ENCODE results near the gene SMIM38.
A peak's percentile ranks its signal among the peaks of the same experiment; 100 is the strongest.
"Not testable (repeated sequence)": the region's sequence is repeated elsewhere in the genome, so short reads cannot be mapped to it uniquely, and the experiment has no call there.

Gene SMIM38

DNA sequence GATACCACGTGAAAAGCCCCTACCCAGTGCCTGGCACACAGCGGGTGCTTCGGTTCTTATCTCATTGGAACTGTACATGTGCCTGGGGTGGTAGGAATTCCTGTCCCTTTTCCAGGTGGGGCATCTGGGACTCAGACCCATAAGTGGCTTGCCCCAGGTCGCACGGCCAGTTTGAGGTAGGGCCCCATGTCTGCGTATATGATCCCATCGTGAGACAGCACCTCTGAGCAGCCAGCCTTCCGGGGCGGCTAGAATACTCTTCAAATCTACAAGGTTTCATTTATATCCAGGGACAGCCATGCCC, 33.5 kb upstream of the SMIM38 start:
- no peak for DNase-seq (ENCODE audit: low read depth)

DNA sequence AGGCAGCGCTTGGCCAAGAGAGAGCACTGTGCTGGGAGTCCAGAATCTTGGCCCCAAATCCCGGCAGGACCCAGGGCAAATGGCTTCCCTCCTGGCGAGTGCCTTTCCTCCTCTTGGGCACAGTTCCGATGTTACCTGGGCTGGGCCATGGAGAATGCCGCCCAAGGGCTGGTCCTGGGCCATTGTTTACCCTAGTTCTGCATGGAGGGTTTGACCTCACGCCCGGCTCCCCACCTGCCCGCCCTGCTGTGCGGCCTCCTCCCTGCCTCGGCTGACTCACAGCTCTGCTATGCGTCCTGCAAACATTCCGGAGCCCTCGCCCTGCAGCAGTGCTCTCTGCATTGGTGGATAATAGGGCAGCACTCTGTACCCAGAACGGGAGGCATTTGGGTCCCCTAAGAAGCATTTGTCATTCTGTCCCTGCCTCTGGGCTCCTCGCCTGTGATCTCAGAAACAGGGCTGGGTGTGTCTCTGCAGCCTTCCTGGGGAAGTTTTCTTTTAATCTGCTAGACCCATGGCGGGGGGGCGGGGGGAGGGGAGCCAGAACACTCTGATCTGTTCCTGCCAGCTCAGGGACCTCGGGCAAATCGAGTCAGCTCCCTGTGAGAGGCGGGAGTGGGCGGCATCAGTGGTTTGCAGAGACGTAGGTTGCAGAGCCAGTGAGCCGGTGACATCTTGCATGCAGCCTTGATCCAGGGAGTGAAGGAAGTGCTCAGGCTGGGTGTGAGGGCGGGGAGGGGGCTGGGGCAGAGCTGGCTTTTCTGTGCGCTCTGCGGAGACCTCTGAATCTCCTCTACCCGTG, 32.9 kb upstream of the SMIM38 start:
- DNase-seq (ENCODE audit: low read depth) = peak; percentile 71

DNA sequence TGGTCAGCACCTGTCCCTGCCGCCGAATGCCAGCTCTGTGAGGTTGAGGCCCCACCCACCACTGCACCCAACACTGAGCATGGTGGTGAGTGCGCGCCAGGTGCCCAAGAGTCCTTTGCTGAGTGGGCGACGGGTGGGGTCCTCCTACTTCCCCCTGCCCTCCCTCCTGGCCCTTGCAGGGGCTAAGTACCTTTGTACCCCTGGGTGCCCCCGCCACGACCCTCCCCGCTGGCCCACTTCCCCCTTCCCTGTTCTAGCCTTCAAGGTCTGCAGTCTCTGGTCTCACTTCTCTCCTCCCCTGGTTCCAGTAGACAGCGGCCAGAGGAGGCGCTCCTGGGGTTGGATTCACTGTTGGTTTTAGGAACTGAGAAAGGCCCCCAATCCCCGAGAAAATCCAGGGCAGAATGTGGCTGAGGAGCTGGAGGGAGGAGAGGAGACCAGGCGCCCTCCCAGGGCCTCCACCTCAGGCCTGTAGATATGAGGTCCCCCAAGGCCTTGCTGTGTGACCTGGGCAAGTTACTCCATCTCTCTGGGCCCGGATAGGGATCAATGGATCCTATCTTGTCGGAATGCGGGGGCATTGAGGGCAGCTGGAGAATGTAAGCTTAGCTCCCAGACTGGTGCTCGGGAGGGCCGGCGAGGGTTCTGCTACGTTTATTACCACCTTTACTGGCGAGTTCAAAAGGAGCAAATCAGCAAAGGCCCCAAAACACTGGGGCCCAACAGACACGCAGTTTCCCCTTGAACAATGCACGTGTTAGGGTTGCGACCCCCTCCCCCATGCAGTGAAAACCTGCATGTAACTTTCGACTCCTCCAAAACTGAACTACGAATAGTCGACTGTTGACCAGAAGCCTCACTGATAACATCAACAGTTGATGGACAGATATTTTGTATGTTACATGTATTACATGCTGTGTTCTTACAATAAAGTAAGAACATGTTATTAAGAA, 31.9 kb upstream of the SMIM38 start:
- no peak for DNase-seq (ENCODE audit: low read depth)

DNA sequence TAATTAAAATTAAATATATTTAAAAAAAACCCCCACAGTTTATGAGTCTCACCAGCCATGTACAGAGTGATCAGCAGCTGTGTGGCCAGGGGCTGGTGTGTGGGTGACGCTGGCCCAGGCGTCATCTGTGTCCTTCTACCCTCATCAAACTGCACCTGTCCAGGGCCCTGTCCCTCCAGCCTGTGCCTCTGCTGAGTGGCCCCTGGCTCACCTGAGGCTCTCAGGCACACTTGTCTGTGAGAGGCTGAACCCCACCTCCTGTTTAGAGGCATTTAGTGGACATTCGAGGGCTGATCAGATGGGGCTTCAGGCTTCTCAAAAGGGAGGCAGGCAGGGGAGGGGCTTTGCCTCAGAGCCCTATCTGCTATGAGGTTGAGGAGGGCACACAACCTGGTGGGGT, 29.9 kb upstream of the SMIM38 start:
- DNase-seq (ENCODE audit: low read depth) = no peak

DNA sequence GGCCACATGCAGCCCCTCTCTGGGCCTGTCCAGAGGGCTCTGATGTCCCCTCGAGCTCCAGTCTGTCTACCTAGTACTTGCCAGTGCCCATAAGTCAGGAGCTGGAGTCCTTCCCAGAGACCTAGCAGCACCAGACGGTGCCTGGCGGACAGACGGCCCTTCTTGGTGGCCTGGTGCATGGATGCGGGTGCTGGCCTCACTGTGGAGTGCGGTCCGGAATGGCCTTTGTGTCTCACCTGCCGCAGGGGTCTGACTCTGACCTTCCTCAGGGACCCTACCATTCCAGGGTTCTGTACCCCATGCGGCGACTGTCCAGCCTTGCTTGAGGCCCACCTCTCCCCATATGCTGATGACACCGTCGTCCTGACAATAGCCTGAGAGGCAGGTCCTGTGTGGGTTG, 29.4 kb upstream of the SMIM38 start:
- no peak for DNase-seq (ENCODE audit: low read depth)

DNA sequence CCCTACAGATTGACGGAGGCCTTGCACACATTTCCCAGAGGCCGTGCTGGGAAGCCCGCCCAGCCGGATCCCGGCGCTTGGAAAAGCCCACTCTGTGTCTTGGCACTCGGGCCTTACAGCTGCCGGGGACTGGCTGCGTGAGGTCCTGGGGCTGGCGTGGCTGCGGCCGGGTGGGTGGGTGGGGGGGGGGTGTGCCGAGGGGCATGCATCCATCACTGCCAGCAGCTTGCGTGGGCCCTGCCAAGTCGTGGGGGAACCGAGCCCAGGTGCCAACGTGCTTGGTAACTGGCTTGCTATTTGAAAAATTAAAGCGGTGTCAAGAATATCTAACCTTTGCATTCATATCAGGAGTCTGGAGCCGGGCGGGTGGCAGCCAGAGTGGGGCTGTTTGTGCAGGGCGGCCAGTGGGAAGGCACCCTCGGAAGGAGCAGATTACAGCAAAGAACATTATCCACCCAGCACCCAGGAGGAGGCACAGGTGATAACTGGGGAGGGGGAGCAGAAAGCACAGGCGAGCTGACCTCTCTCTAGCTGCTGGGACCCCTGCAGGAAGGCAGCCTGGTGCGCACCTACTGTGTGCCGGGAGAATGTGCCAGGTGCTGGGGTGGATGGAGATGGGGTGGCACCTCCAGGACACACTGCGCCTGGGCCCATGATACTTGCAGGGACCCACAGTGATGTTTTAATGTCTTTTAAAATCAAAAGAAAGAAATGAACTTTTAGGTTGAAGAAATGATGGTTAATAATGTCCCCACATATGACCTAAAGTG, 28.5 kb upstream of the SMIM38 start:
- DNase-seq (ENCODE audit: low read depth) = no peak

DNA sequence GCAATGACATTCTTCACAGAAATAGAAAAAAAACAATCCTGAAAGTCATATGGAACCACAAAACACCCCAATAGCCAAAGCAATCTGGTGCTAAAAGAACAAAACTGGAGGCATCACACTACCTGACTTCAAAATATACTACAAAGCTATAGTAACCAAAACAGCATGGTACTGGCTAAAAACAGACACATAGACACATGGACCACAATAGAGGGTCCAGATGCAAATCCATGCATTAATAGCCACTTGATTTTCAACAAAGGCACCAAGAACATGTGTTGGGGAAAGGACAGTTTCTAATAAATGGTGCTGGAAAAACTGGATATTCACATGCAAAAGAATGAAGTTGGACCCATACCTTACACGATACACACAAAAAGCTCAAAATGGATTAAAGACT, 27.9 kb upstream of the SMIM38 start:
- DNase-seq (ENCODE audit: low read depth) = no peak

DNA sequence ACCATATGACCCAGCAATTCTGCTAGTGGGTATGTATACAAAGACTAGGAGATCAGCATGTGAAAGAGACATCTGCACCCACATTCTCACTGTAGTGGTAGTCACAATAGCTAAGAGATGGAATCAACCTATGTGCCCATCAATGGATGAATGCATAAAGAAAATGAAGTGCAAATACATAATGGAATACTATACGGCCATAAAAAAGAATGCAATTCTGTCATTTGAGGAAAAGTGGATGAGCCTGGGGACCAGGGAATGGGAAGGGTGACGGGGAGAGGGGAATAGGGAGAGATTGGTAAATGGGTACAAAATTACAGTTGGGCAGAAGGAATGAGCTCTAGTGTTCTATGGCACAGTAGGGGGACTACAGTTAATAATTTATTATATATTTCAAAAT, 26.7 kb upstream of the SMIM38 start:
- DNase-seq (ENCODE audit: low read depth) = no peak

DNA sequence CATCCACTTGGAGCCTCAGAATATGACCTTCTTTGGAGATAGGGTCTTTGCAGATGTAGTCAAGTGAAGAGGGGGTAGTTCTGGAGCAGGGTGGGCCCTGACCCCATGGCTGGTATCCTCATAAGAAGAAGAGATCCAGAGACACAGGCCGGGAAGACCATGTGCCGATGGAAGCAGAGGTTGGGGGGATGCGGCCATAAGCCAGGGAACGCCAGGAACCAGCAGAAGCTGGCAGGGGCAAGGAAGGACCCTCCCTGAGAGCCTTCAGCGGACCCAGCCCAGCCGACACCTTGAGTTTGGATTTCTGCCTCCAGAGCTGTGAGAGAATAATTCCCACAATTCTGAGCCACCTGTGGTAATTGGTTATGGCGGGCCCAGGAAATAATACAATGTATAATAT, 26.1 kb upstream of the SMIM38 start:
- no peak for DNase-seq (ENCODE audit: low read depth)

DNA sequence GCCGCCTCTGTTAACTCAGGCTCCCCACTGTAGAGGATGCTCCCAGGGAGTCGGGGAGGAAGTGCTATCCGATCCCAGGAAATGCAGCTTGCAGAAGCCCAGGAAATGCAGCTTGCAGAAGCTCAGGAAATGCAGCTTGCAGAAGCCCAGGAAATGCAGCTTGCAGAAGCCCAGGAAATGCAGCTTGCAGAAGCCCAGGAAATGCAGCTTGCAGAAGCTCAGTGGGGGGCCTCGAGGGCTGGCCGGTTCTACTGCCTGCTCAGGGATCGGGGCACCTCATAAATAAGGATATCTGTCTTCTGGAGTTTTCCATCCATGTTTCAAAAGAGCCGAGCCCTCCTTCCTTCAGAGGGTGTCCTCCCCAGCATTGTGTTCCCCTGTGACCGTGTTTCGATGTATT, 25.1 kb upstream of the SMIM38 start:
- DNase-seq (ENCODE audit: low read depth) = no peak

DNA sequence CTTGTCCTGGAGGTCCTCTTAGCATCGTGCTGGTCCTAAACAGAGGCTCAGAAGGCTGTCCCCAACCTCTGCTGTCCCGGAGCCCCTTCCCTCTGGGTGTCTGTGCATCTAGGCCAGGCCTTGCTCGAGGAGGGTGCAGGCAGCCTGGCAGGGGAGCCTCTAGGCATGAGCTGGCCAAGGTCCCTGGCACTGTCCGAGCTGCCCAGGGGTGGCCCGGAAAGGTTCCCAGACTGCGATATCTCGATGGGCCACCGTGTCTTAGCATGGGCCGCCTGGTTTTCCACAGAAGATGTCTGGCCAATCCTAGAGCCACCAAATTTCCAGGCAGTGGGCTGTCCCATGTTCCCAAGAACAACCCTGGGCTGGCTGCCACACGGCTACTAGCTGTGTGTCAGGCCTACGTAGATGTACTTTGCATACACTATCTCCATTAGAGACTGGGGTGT, 24.6 kb upstream of the SMIM38 start:
- DNase-seq (ENCODE audit: low read depth) = no peak

DNA sequence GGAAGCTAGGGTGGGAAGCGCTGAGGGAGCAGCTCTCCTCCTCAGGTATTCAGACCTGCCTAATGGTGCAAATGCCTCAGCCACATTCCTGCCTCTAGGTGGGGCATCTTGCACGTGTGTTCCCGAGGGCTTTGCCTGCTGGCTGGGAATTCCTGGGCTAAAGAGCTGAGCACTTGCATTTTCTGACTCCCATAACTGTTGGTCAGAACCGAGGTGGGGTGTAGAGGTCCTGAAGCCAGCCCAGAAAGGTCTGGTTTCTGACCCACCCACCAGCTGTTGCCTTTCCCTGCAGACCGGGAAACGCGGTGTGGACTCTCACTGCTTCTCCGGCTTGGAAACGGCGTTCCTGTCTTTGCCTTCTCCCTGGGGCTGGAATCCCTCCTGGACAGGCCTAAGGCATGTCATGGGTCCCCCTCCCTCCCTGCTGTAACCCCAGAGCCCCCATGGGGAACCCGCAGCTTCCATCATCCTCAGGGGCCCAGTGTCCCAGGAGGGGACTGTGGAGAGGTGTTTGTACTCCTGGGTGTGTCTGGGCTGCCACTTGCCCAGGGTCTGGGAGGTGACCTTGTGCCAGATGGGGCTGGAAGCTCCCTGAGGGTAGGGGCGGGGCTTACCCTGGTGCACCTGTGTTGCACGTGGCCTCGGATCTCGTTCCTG, 24.0 kb upstream of the SMIM38 start:
- no peak for DNase-seq (ENCODE audit: low read depth)

DNA sequence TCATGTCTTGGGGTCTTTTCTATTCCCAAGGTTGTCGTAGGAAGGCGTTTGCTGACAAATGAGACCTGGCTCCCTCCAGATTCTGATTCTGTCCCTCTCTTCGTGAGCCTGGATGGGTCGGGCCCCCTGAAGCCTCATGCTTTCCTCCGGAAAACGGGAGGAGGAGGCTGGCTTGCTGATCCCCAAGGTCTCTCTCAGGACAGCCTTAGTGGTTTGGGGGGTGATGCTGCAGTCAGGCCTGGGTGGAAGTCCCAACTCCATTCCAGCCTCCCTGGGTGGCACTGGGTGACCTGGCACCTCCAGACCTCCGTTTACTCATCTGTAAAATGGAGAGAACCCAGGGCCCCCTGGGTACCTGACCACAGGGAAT, 23.4 kb upstream of the SMIM38 start:
- DNase-seq (ENCODE audit: low read depth) = no peak

DNA sequence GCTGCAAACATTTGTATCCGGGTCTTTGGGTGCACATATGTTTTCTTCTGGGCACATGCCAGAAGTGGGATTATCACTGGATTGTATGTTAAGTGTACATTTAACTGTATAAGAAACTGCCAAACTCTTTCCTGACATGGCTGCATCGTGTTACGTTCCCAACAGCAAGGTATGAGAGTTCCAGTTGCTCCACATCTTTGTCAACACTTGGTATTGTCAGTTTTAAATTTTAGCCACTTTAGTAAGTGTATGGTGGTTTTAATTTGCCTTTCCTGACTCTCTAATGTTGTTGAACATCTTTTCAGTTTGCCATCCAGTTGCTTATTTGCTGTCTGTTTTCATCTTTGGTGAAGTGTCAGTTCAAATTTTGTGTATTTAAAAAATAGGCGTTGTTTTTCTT, 22.5 kb upstream of the SMIM38 start:
- no peak for DNase-seq (ENCODE audit: low read depth)

DNA sequence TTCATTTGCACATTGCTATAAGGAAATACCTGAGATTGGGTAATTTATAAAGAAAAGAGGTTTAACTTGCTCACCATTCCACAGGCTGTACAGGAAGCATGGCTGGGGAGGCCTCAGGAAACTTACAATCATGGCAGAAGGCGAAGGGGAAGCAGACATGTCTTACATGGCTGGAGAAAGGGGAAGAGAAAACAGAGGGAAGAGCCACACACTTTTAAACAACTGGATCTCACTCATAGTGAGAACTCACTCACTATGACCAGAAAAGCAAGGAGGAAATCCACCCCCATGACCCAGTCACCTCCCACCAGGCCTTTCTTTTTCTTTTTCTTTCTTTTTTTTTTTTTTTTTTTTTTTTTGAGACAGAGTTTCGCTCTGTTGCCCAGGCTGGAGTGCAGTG, 21.6 kb upstream of the SMIM38 start:
- not testable (repeated sequence) for DNase-seq (ENCODE audit: low read depth)

DNA sequence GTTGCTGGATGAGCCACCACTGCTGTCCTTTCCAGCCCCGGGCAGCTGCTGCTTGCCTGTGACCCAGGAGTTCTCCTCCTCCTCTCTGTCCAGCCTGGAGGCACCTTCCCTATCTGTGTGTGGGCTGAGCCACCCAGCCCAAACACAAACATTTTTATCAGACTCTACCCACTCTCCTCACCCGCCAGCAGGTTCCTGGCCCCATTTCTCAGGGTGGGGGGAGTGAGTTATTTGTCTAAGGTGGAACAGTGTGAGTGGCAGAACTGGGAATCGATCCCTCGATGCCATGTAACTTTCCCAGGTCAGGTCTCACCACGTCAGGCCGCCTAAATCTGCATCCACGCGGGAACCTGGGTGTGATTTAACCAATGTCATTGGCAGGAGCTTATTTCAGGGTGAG, 20.8 kb upstream of the SMIM38 start:
- DNase-seq (ENCODE audit: low read depth) = no peak

DNA sequence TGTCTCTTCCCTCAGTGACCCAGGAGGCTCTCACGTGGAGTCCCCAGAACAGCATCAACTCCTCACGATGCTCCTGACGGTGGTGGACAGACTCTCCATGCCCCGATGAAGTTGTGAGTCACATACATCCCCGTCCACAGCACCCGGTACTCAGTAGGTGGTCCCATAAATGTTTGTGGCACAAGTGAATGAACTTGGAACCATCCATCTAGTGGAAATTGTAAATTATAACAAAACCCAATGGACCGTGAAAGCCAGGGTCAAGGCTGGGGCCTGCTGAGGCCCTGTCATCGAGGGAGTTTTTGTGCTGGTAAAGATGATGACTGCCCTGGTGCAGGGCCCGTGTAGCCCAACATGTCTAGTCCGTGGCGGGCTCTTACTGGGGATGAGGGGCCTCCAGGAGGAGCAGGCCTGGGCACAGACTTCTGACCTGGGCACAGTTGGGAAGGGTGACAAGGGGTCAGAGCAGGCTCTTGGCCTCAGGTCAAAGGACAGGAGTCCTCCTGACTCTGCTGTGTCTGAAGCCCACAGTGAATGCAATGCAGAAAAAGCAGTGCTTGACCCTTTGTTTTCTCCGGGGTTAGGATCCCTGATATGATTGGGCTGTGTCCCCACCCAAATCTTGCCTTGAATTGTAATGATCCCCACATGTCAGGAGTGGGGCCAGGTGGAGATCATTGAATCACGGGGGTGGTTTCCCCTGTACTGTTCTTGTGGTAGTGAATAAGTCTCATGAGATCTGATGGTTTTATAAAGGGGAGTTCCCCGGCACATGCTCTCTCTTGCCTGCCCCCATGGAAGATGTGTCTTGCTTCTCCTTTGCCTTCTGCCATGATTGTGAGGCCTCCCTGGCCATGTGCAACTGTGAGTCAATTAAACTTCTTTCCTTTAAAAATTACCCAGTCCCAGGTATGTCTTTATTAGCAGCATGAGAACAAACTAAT, 20.0 kb upstream of the SMIM38 start:
- DNase-seq (ENCODE audit: low read depth) = no peak

DNA sequence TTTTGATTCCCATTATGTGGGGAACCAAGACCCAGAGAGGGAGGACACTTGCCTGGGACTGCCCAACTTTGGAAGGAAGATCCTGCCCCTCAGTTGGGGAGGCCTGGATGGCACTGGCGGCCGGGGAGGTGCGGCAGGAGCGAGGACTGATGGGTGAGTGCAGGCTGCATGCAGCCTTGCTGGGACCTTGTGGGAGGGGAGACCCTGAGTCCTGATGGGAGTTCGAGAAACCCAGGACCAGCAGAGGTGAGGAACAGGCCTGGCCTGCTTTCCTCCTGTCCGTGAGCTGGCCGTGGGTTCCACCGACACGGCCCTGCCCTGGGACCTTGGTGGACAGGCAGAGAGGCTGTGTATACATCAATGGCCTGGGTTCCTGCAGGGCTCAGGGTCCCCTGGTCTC, 19.3 kb upstream of the SMIM38 start:
- DNase-seq (ENCODE audit: low read depth) = no peak

DNA sequence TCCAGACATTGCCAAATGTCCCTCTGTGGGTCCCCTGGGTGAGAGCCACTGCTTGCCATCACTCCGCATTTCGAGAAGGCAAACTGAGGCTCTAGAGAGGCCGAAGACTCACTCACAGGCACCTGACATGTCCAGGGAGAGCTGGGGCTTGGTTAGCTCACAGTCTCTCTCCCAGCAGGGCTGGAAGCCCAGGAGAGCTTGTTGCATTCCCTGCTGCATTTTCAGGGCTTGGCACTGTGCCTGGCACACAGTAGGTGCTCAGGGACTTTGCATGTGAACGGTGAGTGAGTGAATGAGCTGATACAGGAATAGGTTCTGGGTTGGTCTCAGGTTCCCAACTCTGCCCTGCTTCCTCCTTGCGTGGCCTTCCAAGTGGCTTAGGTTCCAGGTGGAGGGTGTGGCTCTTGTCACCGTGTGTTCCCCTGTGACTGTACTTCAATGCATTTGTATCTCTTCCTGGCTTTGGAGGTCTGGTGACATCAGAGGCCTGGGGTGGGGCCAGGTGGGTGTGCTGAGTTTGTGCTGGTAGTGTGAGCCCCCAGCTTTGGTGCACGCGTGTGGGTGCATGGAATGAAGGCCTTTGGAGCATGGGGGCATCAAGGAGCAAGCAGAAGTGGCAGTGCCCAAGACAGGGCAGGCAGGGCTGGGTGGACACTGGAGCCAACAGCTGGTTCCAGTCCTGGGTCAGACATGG, 18.4 kb upstream of the SMIM38 start:
- no peak for DNase-seq (ENCODE audit: low read depth)

DNA sequence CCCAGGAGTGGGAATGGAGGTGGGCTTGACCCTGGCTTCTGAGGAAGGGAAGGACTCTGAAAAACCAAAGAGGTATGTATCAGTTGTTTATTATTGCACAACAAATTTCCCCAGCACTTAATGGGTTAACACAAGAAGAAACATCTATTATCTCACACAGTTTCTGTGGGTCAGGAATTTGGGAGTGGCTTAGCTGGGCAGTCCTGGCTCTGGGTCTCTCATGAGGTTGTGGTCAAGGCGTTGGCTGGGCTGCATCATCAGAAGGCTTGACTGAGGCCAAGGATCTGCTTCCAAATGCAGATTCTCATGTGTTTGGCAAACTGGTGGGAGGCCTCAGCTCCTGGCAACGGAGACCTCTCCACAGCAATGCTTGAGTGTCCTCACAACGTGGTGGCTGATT, 17.5 kb upstream of the SMIM38 start:
- DNase-seq (ENCODE audit: low read depth) = no peak
